ENCODE measurements around the gene SLC16A3. TPM values are rescaled to one million over a fixed set of nuclear protein-coding genes. Genes with fewer than 3 reads are reported as not detected.

The SLC16A3 gene
- total RNA-seq, 1 donor from 2014 or later: 8.5 TPM

DNA sequence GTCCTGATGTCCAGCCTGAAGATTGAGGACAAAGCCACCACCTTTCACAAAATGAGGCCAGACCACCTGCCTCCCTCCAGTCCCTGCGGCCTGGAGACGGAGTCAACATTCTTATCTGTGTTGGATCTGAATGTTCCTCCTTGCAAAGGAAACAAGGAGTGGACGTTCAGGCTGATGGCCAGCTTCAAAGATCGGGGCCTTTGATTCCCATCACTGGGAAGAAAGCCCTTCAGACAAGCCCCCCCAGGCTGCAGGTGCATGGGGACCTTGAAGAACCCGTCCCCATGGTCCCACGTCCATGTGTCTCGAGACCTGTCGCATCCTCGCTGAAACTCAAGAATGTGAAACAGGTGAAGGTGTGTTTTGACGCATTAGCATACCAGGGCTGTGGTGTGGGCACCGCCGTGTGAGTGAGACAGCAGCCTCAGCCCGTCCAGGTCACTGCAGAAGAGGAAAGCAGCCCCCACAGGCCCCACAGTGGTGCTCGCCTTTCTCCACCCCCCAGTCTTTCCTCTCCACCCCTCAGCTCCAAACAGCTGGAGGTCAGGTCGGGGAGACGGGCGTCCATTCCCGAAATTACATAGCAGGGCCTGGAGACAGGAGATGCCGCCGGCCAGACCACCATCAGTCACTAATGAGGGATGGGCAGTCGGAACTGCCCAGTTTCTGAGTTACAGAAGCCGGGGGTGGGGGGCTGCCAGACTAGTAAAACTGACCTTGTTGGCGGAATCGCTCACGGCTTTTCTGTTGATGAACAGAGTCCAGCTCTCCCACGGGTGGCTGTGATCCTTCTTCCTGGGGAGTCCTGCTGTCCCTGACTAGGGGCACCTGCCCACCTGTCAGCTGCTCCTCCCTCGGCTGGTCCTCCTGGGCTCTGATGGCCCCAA, 45.5 kb downstream of the SLC16A3 start:
- TF ChIP-seq, protein P1, sequence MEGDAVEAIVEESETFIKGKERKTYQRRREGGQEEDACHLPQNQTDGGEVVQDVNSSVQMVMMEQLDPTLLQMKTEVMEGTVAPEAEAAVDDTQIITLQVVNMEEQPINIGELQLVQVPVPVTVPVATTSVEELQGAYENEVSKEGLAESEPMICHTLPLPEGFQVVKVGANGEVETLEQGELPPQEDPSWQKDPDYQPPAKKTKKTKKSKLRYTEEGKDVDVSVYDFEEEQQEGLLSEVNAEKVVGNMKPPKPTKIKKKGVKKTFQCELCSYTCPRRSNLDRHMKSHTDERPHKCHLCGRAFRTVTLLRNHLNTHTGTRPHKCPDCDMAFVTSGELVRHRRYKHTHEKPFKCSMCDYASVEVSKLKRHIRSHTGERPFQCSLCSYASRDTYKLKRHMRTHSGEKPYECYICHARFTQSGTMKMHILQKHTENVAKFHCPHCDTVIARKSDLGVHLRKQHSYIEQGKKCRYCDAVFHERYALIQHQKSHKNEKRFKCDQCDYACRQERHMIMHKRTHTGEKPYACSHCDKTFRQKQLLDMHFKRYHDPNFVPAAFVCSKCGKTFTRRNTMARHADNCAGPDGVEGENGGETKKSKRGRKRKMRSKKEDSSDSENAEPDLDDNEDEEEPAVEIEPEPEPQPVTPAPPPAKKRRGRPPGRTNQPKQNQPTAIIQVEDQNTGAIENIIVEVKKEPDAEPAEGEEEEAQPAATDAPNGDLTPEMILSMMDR (IDR thresholded peaks at IDR 0.05; ENCODE audit: borderline replicate concordance): no peak
- Histone ChIP-seq H3K9me3 (replicated peaks) (no peaks in the 10 kb centered on the region), H3K4me1 (peaks cover 52% of the 10 kb centered on the region), H3K27me3 (ENCODE audit: low read depth) (no peaks in the 10 kb centered on the region), H3K36me3 (peaks cover 21% of the 10 kb centered on the region), H3K27ac (replicated peaks) (peak overlapping the region; percentile 98), H3K4me3 (peak overlapping the region; percentile 98)
- intact Hi-C loops (cut with micrococcal nuclease): no loop called here
- no peak for DNase-seq

DNA sequence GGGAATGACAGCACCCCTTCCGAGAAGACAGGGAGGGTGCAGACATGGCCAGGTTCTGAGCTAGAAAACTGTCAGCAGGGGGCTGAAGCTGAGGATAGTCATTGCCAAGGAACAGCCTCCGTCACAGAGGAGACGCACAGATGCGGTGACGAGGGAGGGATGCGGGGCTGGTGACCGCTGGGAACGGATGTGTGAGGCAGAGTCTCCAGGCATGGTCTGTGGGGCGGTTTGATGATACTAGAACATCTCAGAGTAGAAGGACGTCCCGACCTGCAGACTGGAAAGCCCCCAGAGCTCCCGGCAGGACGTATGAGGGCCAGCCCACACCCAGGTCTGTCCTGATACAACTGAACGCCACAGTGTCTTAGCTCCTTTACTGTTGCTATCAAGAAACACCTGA, 46.5 kb downstream of the SLC16A3 start:
- H3K27ac ChIP-seq (replicated peaks): no peak overlapping the region
- H3K4me1 ChIP-seq: peaks cover 42% of the 10 kb centered on the region
- TF ChIP-seq, protein P1 (IDR thresholded peaks at IDR 0.05; ENCODE audit: borderline replicate concordance): no peak
- H3K9me3 ChIP-seq (replicated peaks): no peaks in the 10 kb centered on the region
- no peaks in the 10 kb centered on the region for H3K27me3 ChIP-seq (ENCODE audit: low read depth)
- intact Hi-C loops (cut with micrococcal nuclease): no loop called here
- H3K4me3 ChIP-seq: no peak overlapping the region
- DNase-seq: no peak
- peaks cover 19% of the 10 kb centered on the region for H3K36me3 ChIP-seq

DNA sequence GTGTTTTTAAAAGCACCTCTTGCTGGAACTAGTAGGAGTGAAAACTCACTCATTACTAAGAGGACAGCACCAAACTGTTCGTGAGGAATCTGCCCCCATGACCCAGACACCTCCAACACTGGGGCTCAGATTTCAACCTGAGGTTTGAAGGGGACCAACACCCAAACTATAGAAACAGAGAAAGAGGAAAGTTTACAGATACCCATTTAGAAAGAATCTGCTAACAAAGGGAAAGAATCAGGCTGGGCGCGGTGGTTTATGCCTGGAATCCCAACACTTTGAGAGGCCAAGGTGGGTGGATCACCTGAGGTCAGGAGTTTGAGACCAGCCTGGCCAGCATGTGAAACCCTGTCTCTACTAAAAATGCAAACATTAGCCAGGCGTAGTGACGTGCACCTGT, 48.1 kb downstream of the SLC16A3 start:
- DNase-seq: no peak
- TF ChIP-seq, protein P1 (IDR thresholded peaks at IDR 0.05; ENCODE audit: borderline replicate concordance): no peak
- H3K27ac ChIP-seq (replicated peaks): no peak overlapping the region
- no peaks in the 10 kb centered on the region for H3K9me3 ChIP-seq (replicated peaks)
- peaks cover 3% of the 10 kb centered on the region for H3K36me3 ChIP-seq
- intact Hi-C loops (cut with micrococcal nuclease): no loop called here
- peaks cover 26% of the 10 kb centered on the region for H3K4me1 ChIP-seq
- H3K27me3 ChIP-seq (ENCODE audit: low read depth): no peaks in the 10 kb centered on the region
- no peak overlapping the region for H3K4me3 ChIP-seq

DNA sequence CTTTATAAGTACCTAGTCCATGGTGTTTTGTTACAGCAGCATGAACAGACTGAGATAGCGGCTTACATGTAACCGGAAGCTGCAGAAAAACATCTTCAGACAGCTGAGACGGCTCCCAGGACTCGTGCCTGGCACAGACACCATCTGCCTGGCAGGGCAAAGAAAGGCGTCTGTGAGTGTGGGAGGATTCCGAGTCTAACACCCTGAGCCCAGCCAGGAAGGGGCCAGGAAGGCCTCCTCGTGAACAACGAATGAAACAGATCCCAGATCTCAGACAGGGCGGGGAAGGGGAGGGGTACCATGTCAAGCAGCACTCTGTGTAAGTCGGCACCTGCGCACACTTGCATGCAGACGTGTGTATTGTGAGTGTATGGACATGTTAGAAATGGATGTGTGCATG, 49.0 kb downstream of the SLC16A3 start:
- H3K27me3 ChIP-seq (ENCODE audit: low read depth): no peaks in the 10 kb centered on the region
- TF ChIP-seq, protein P1 (IDR thresholded peaks at IDR 0.05; ENCODE audit: borderline replicate concordance): no peak
- no peak for DNase-seq
- H3K4me1 ChIP-seq: peaks cover 19% of the 10 kb centered on the region
- no peak overlapping the region for H3K4me3 ChIP-seq
- intact Hi-C loops (cut with micrococcal nuclease): no loop called here
- H3K27ac ChIP-seq (replicated peaks): no peak overlapping the region
- H3K9me3 ChIP-seq (replicated peaks): no peaks in the 10 kb centered on the region
- H3K36me3 ChIP-seq: no peaks in the 10 kb centered on the region

DNA sequence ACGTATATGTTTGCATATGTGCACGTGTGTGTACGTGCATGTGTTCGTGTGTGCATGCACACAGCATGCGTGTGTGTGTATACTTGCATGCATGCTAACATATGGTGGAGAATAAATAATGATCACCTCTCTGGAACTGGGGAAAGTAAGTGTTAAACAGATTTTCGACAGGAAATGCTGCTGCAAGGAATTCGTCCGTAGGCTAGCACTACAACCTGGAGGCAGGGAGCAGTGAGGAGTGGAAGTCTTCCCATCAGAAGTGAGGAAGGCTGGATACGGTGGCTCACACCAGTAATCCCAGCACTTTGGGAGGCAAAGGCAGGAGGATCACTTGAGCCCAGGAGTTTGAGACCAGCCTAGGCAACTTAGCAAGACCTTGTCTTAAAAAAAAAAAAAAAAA, 49.5 kb downstream of the SLC16A3 start:
- H3K27me3 ChIP-seq (ENCODE audit: low read depth): no peaks in the 10 kb centered on the region
- peaks cover 18% of the 10 kb centered on the region for H3K4me1 ChIP-seq
- no peak overlapping the region for H3K27ac ChIP-seq (replicated peaks)
- TF ChIP-seq, protein P1 (IDR thresholded peaks at IDR 0.05; ENCODE audit: borderline replicate concordance): no peak
- no peaks in the 10 kb centered on the region for H3K36me3 ChIP-seq
- no peak overlapping the region for H3K4me3 ChIP-seq
- no peak for DNase-seq
- intact Hi-C loops (cut with micrococcal nuclease): no loop called here
- H3K9me3 ChIP-seq (replicated peaks): no peaks in the 10 kb centered on the region
